Neural crest cell (in vitro differentiated cells): ENCODE data around the gene PWWP2B. TPM values are rescaled to one million over a fixed set of nuclear protein-coding genes. Genes with fewer than 3 reads are reported as not detected.

Experiments used
- DNase-seq: peaks from one replicate; pipeline ENCODE4 v3.0.0; 2021; ENCODE audit warnings: low read depth, mixed read lengths, low spot score
- H3K27ac Mint-ChIP-seq: one replicate; pipeline ENCODE4 v1.8.0; 2021; ENCODE audit warnings: mild to moderate bottlenecking, mixed read lengths; ENCODE audit not compliant: unreplicated experiment
- H3K27me3 Mint-ChIP-seq: 2 replicates; pipeline ENCODE4 v1.8.0; 2021; ENCODE audit warnings: low read depth, mild to moderate bottlenecking, mixed read lengths
- H3K36me3 Mint-ChIP-seq: 2 replicates; pipeline ENCODE4 v1.8.0; 2021; ENCODE audit warnings: low read depth, mild to moderate bottlenecking, mixed read lengths
- H3K4me1 Mint-ChIP-seq: 2 replicates; pipeline ENCODE4 v1.8.0; 2021; ENCODE audit warnings: mixed read lengths
- H3K4me3 Mint-ChIP-seq: one replicate; pipeline ENCODE4 v1.8.0; 2021; ENCODE audit warnings: mild to moderate bottlenecking, mixed read lengths
- H3K9me3 Mint-ChIP-seq: 2 replicates; pipeline ENCODE4 v1.8.0; 2021; ENCODE audit warnings: mixed read lengths
- total RNA-seq: library from RNA; stranded (reverse); gene quantifications from 2 replicates; pipeline ENCODE4 v1.2.1, GENCODE V29; 2021
- TF ChIP-seq, protein P1 (sequence below): fragments of 200-600 bp; sonication (generic); conservative IDR thresholded peaks from 2 replicates; pipeline ENCODE4 v1.5.0; 2021; ENCODE audit warnings: antibody characterized with exemption, mild to moderate bottlenecking

PWWP2B gene
- total RNA-seq, 1 donor from 2014 or later, result 14.2 TPM

DNA sequence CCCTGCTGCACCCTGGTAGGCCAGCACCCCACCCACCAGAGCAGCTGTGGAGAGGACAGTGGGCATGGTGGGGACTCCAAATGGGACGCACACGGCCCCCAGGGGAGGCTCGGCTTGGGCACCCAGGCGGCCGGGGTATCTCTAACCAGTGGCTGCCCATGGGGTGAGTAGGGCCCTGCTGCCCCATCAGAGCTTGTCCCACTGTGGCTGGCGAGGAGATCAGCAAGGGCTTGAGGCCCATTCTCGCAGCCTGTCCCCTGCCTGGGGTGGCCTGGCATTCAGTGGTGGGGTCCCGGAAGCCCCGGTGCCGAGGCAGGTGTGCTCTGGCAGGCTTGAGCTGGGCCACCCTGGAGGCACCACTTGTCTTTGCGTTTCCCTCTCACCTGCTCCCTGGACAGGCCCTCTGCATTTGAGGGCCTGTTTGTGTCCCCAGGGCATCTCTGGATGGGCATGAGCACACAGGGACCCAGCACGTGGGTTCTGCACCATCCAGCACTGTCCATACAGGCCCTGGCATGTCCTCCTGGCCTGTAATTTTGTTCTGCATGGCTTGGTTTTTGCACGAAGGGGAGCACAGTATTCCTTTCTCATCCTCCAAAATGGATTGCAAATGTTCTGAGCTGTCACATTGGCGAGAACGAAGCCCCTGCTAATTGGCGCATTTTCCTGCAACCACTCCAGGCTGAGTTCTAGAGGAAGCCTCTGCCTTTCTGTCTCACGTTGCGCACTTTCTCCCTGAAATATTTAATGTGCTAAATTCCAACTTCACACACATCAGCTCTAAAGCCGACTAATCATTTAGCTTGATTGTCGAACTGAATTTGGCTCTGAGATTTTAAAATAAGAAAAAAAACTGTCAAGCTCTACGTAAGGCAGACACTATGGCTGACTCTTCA lies 27.2 kb downstream of the PWWP2B start:
- H3K36me3 Mint-ChIP-seq, result no peaks in the 10 kb centered on the region
- H3K27ac Mint-ChIP-seq, result no peak overlapping the region

DNA sequence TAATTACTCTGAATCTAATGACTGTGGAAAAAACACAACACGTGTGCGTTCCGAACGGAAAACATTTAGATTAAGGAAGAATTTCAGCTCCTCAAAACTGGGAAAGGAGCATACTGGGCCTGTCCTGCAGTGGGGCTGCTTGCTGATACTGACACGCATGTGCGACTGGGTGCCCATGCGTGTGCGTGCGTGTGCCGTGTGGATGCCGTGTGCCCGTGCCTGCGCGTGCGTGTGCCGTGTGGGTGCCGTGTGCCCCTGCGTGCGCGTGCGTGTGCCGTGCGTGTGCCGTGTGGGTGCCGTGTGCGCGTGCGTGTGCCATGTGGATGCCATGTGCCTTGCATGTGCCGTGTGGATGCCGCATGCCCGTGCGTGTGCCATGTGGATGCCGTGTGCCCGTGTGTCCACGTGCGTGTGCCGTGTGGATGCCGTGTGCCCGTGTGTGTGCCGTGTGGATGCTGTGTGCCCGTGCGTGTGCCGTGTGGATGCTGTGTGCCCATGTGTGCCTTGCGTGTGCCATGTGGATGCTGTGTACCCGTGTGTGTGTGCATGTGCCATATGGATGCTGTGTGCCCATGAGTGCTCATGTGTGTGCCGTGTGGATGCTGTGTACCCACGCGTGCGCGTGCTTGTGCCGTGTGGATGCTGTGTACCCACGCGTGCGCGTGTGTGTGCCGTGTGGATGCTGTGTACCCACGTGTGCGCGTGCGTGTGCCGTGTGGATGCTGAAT lies 28.2 kb downstream of the PWWP2B start:
- Mint-ChIP-seq H3K9me3 (peaks cover under 1% of the 10 kb centered on the region), H3K4me3 (no peak overlapping the region), H3K27ac (no peak overlapping the region), H3K4me1 (peaks cover 33% of the 10 kb centered on the region), H3K36me3 (no peaks in the 10 kb centered on the region), H3K27me3 (no peaks in the 10 kb centered on the region)
- no peak for DNase-seq
- TF ChIP-seq, protein P1, sequence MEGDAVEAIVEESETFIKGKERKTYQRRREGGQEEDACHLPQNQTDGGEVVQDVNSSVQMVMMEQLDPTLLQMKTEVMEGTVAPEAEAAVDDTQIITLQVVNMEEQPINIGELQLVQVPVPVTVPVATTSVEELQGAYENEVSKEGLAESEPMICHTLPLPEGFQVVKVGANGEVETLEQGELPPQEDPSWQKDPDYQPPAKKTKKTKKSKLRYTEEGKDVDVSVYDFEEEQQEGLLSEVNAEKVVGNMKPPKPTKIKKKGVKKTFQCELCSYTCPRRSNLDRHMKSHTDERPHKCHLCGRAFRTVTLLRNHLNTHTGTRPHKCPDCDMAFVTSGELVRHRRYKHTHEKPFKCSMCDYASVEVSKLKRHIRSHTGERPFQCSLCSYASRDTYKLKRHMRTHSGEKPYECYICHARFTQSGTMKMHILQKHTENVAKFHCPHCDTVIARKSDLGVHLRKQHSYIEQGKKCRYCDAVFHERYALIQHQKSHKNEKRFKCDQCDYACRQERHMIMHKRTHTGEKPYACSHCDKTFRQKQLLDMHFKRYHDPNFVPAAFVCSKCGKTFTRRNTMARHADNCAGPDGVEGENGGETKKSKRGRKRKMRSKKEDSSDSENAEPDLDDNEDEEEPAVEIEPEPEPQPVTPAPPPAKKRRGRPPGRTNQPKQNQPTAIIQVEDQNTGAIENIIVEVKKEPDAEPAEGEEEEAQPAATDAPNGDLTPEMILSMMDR, result no peak

More for the DNA sequence above, 27.2 kb downstream of the PWWP2B start:
- no peak for DNase-seq
- H3K9me3 Mint-ChIP-seq, result no peaks in the 10 kb centered on the region
- H3K27me3 Mint-ChIP-seq, result no peaks in the 10 kb centered on the region
- H3K4me1 Mint-ChIP-seq, result peaks cover 30% of the 10 kb centered on the region
- H3K4me3 Mint-ChIP-seq, result no peak overlapping the region
- TF ChIP-seq, protein P1, result no peak

- TF ChIP-seq, protein P1, result no peak
- Mint-ChIP-seq H3K27ac (no peak overlapping the region), H3K36me3 (no peaks in the 10 kb centered on the region), H3K4me1 (peaks cover 31% of the 10 kb centered on the region), H3K9me3 (peaks cover 3% of the 10 kb centered on the region), H3K27me3 (no peaks in the 10 kb centered on the region), H3K4me3 (no peak overlapping the region)
- no peak for DNase-seq
Observed at GRCh38 chr10:132425757-132426155, 28.8 kb downstream of the PWWP2B start.

- Mint-ChIP-seq H3K9me3 (peaks cover 3% of the 10 kb centered on the region), H3K36me3 (no peaks in the 10 kb centered on the region), H3K27me3 (no peaks in the 10 kb centered on the region), H3K4me1 (peaks cover 25% of the 10 kb centered on the region), H3K4me3 (no peak overlapping the region), H3K27ac (no peak overlapping the region)
- TF ChIP-seq, protein P1, result no peak
- no peak for DNase-seq
Observed at GRCh38 chr10:132427006-132427771, 30.2 kb downstream of the PWWP2B start.

DNA sequence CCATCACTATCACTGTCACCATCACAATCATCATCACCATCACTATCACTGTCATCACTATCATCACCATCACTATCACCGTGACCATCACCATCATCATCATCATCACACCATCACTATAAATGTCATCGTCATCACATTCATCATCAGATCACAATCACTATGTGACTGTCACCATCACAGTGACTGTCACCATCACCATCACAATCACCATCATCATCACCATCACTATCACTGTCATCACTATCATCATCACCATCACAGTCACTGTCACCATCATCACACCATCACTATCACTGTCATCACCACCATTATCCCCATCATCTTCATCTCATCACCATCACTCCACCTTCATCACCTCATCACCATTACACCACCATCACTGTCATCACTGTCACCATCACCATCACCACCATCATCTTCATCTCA lies 31.0 kb downstream of the PWWP2B start:
- H3K27me3 Mint-ChIP-seq, result no peaks in the 10 kb centered on the region
- peaks cover 19% of the 10 kb centered on the region for H3K4me1 Mint-ChIP-seq
- H3K9me3 Mint-ChIP-seq, result peaks cover 3% of the 10 kb centered on the region
- no peak for DNase-seq
- H3K36me3 Mint-ChIP-seq, result no peaks in the 10 kb centered on the region
- no peak overlapping the region for H3K27ac Mint-ChIP-seq
- no peak overlapping the region for H3K4me3 Mint-ChIP-seq
- TF ChIP-seq, protein P1, result no peak
